Activated naive CD4-positive, alpha-beta T cell treated with anti-CD3 and anti-CD28 coated beads, Interleukin-2, amount 50 U/mL, for 24 hours (primary cell): ENCODE results near the gene TCTA.
"Not testable (repeated sequence)": the region's sequence is repeated elsewhere in the genome, so short reads cannot be mapped to it uniquely, and the experiment has no call there.

Source experiments
- H3K27ac Mint-ChIP-seq: one replicate; pipeline ENCODE4 v1.8.0; 2021; ENCODE audit warnings: mild to moderate bottlenecking, mixed read lengths
- H3K27me3 Mint-ChIP-seq: one replicate; pipeline ENCODE4 v1.8.0; 2021; ENCODE audit warnings: mixed read lengths
- H3K36me3 Mint-ChIP-seq: one replicate; pipeline ENCODE4 v1.8.0; 2021; ENCODE audit warnings: mixed read lengths
- H3K4me1 Mint-ChIP-seq: one replicate; pipeline ENCODE4 v1.8.0; 2021; ENCODE audit warnings: mixed read lengths
- H3K4me3 Mint-ChIP-seq: one replicate; pipeline ENCODE4 v1.8.0; 2021; ENCODE audit warnings: mild to moderate bottlenecking, mixed read lengths
- H3K9me3 Mint-ChIP-seq: one replicate; pipeline ENCODE4 v1.8.0; 2021; ENCODE audit warnings: mixed read lengths

TCTA gene, protein sequence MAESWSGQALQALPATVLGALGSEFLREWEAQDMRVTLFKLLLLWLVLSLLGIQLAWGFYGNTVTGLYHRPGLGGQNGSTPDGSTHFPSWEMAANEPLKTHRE

DNA sequence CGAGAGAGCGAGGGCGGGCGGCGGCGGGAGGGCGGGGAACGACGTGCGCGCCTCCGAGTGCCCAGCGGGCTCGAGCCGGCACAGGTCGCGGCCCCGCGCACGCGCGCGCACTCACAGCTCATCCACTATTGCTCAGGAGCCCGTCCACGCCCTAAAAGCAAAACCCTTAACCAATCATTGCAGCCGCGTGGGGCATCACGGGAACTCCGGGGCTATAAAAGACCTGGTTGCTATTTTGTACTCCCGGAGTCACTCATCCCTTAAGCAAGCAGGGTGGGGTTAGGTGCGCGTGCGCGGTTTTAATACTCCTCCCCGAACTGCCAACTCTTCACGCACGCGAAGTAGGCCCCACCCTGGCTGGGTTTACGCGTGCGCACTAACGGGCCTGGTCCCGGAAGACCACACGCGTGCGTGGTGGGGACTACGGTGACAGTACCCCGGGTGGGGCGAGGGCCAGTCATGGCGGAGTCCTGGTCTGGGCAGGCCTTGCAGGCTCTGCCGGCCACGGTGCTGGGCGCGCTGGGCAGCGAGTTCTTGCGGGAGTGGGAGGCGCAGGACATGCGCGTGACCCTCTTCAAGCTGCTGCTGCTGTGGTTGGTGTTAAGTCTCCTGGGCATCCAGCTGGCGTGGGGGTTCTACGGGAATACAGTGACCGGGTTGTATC lies at the start of gene TCTA, which contains the start of gene RHOA:
TSS of gene TCTA (plus strand) at position 456 of the 664 bp plus-strand sequence. CDS start at position 460, 4 bp downstream.
TSS of gene RHOA (minus strand) at position 9 of the 664 bp plus-strand sequence. CDS start 36,387 bp downstream, outside the sequence.
- Mint-ChIP-seq H3K36me3 (peaks cover 3% of the 10 kb centered on the region), H3K27me3 (no peaks in the 10 kb centered on the region), H3K4me3 (peak within 1 kb of the TSS; percentile 97), H3K27ac (peak within 1 kb of the TSS; percentile 91), H3K9me3 (no peaks in the 10 kb centered on the region), H3K4me1 (peaks cover 59% of the 10 kb centered on the region)

DNA sequence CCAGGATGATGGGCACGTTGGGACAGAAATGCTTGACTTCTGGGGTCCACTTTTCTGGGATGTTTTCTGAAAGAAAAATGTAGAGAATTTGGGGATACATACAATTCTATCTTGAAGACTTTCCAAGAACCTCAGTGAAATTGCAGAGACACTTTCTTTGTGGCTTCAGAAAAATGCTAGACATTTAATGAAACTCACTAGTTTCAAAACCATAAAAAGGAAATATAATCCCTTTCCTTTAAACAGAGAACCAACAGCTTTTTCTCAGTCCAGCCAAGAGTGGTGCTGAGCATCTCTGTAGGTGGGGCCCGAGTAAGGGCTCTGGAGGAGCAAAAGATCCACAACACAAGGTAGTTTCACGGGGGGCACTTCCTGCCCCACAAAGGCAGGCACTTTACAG lies 49.7 kb upstream of the TCTA start:
- H3K4me3 Mint-ChIP-seq = no peak overlapping the region

DNA sequence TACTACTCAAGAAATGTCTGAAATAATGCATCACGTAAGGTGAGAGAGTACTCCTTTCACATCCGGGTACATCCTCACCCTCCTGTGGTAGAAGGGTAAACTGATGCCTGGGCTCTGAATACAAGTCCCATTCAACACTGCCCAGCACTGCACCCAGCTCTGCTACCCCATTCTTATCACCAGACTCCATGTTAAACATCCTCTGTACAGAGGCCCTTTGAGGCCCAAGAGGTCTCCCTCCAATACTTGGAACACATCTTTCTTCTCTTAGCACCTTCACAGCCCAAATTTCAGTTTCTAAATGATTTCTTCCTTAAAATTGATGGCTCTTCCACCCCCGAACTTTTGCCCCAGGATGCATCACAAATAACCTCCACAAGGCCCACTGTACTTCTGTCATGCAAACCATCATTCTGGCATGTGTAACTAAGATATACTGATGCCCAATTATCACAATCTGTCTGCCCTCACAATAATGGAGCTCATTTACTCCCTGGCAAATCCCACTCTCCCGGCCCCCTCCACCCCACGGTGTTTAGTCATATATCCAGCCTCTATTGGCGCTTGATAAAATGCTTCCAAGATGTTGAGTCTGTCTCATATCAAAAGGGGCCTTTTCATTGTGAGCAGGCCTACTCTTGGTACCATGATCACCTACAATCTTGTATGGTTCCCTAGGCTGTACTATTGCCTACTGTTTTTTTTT lies 41.5 kb upstream of the TCTA start:
- Mint-ChIP-seq H3K4me1 (peaks cover 21% of the 10 kb centered on the region), H3K27ac (peak overlapping the region; percentile 14), H3K36me3 (no peaks in the 10 kb centered on the region), H3K4me3 (no peak overlapping the region), H3K9me3 (no peaks in the 10 kb centered on the region), H3K27me3 (no peaks in the 10 kb centered on the region)

More for the DNA sequence above, 49.7 kb upstream of the TCTA start:
- H3K9me3 Mint-ChIP-seq = no peaks in the 10 kb centered on the region
- H3K27me3 Mint-ChIP-seq = no peaks in the 10 kb centered on the region
- peaks cover 5% of the 10 kb centered on the region for H3K36me3 Mint-ChIP-seq
- peaks cover 7% of the 10 kb centered on the region for H3K4me1 Mint-ChIP-seq
- H3K27ac Mint-ChIP-seq = peak overlapping the region; percentile 87

DNA sequence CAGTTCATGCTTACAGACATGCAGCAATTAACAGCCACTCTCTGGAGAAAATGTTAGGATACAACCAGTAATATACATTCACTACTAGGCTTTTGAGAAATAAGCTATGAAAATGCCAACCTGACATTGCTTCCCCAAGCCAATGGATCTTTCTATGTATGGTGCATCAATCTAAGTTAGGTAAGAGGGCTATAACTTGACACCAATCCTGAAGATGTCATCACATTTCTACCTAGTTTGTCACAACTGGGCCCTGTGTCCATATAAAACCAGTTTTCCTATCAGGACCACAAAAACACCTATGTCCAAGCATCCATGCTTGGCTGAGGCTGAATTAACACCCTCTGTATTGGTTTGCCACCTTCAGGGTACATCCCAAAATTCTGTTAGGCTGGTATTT lies 40.3 kb upstream of the TCTA start:
- no peaks in the 10 kb centered on the region for H3K9me3 Mint-ChIP-seq
- no peak overlapping the region for H3K4me3 Mint-ChIP-seq
- H3K27me3 Mint-ChIP-seq = no peaks in the 10 kb centered on the region
- peaks cover 27% of the 10 kb centered on the region for H3K4me1 Mint-ChIP-seq
- no peak overlapping the region for H3K27ac Mint-ChIP-seq
- H3K36me3 Mint-ChIP-seq = peaks cover under 1% of the 10 kb centered on the region

DNA sequence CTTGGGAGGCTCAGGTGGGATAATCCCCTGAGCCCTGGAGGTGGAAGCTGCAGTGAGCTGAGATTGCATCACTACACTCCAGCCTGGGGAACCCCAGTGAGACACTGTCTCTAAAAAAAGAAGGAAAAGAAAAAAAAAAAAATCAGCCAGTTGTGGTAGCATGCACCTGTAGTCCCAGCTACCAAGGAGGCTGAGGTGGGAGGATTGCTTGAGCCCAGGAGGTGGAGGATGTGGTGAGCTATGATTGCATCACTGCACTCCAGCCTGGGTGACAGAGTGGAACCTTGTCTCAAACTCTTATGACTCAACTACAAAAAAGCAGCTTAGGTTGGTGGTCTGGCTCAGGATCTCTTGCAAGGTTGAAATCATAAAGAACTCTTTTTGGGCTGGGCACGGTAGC lies 34.7 kb upstream of the TCTA start:
- Mint-ChIP-seq H3K27ac (peak overlapping the region; percentile 82), H3K9me3 (no peaks in the 10 kb centered on the region), H3K27me3 (no peaks in the 10 kb centered on the region), H3K36me3 (peaks cover 11% of the 10 kb centered on the region), H3K4me1 (peaks cover 54% of the 10 kb centered on the region), H3K4me3 (peak overlapping the region; percentile 62)

DNA sequence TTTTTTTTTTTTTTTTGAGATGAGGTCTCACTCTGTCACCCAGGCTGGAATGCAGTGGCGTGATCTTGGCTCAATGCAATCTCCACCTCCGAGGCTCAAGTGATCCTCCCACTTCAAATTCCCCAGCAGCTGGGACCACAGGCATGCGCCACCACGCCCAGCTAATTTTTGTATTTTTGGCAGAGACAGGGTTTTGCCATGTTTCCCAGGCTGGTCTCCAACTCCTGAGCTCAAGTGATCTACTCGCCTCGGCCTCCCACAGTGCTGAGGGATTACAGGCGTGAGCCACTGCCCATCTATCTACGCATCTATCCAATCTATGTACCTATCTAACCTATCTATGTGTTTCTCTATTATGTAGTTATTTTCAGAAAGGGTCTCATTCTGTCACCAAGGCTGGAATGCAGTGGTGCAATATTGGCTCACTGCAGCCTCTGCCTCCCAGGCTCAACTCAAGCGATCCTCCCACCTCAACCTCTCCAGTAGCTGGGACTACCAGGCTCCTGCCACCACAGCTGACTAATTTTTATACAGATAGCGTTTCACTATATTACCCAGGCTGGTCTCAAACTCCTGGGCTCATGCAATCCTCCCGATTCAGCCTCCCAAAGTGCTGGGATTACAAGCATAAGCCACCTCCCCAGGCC lies 33.9 kb upstream of the TCTA start:
- Mint-ChIP-seq H3K27ac (peak overlapping the region; percentile 79), H3K9me3 (no peaks in the 10 kb centered on the region), H3K4me3 (no peak overlapping the region), H3K27me3 (no peaks in the 10 kb centered on the region), H3K4me1 (peaks cover 61% of the 10 kb centered on the region), H3K36me3 (peaks cover 11% of the 10 kb centered on the region)

DNA sequence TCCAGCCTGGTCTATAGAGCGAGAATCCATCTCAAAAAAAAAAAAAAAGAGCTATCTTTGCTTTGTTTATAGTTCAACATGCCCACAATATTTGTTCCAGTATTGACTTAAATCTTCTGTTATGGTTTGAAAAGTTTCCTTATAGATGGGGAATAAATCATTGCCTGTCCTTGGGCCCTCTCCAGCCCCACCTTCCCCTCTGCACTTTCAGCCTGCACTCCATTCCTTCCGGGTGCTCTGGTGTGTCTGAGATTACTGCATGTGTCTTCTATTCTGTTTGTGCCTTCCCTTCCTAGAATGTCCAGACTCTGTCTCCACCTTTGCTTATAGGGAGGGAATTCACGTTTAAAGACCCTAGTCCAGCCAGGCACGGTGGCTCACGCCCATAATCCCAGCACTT lies 28.8 kb upstream of the TCTA start:
- Mint-ChIP-seq H3K27me3 (no peaks in the 10 kb centered on the region), H3K36me3 (peaks cover 12% of the 10 kb centered on the region), H3K27ac (peak overlapping the region; percentile 46), H3K9me3 (no peaks in the 10 kb centered on the region), H3K4me1 (peaks cover 74% of the 10 kb centered on the region), H3K4me3 (no peak overlapping the region)

DNA sequence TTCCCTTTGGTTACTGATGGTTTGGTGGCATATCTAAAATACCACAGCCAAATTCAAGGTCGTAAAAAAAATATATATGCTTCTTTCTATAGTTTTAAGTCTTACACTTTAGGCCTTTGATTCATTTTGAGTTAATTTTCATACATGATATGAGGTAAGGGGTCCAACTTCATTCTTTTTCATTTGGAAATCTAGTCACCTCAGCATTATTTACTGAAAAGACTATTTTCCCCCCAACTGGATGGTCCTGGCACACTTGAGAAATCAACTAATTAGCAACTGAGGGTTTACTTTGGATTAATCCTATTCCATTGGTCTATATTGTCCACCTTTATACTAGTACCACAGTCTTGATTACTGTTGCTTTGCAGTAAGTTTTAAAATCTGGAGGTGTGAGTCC lies 26.6 kb upstream of the TCTA start:
- Mint-ChIP-seq H3K4me3 (no peak overlapping the region), H3K36me3 (peaks cover 5% of the 10 kb centered on the region), H3K9me3 (no peaks in the 10 kb centered on the region), H3K4me1 (peaks cover 58% of the 10 kb centered on the region), H3K27me3 (no peaks in the 10 kb centered on the region), H3K27ac (no peak overlapping the region)

DNA sequence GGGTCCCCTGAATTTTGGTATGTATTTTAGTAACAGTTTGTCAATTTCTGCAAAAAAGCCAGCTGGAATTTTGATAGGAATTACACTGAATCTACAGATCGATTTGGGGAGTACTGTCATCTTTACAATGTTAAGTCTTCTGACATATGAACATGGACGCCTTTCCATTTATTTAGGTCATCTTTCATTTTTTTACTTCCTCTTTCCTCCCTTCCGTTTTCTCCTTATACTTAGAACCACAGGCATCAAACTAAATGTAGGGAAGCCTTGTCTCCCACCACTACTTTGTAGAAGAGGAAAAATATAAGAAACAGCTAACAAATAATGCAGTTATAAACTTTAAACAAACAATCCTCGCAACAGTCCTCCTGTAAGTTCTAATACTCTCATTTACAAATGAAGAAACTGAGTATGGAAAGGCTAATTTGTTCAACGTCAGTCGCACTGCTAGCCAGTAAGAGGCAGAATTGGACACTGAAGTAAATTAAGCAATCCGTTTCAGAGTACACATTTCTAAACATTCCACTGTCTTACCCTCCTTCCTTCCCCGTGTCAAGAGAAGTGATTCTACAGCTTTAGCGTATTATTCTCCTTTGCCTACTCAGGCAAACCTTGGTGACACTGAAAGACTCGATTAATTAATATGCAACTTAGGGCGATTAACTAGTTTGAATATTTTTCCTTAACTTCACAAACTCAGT lies 26.0 kb upstream of the TCTA start:
- H3K36me3 Mint-ChIP-seq = peaks cover 5% of the 10 kb centered on the region
- peaks cover 55% of the 10 kb centered on the region for H3K4me1 Mint-ChIP-seq
- H3K9me3 Mint-ChIP-seq = no peaks in the 10 kb centered on the region
- H3K4me3 Mint-ChIP-seq = no peak overlapping the region
- peak overlapping the region; percentile 75 for H3K27ac Mint-ChIP-seq
- no peaks in the 10 kb centered on the region for H3K27me3 Mint-ChIP-seq

DNA sequence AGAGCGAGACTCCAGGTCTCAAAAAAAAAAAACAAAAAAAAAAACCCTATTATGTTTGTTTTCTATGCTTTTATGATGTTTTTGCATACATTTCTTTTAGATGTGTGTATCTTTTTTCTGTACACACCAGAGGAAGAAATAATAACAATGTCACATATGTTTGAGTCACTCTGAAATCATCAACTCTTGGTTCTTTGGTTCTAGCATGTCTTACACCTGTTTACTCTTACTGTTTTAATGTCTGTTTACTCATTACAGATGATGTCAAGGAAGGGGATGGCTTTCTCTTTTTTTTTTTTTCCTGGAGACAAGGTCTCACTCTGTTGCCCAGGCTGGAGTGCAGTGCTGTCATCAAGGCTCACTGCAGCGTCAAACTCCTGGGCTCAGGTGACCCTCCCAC lies 24.5 kb upstream of the TCTA start:
- H3K36me3 Mint-ChIP-seq = peaks cover 5% of the 10 kb centered on the region
- H3K4me1 Mint-ChIP-seq = peaks cover 54% of the 10 kb centered on the region
- H3K4me3 Mint-ChIP-seq = peak overlapping the region; percentile 16
- H3K27me3 Mint-ChIP-seq = no peaks in the 10 kb centered on the region
- H3K27ac Mint-ChIP-seq = no peak overlapping the region
- H3K9me3 Mint-ChIP-seq = no peaks in the 10 kb centered on the region

DNA sequence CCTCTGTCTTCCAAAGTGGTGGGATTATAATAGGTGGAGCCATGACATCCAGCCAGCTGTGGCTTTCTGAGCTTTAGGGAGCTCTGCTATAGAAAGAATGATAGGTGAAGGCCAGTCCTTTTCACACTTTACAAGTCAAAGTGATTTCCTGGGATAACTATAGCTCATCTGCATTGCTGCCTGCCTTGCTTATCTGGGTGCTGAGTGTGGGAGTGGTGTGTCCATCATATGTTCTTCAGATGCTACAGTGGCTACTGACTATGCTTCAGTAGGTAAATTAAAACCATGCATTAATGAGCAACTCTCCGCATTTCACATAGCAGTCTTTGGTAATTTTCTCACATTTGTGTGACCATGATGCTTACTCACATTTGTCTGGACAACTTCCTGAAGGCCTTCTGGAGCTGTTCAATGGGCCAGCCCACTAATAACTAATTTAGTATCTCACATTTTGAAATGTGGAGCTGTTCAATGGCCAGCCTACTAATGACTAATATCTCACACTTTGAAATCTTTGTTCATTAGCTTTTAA lies 23.9 kb upstream of the TCTA start:
- H3K27me3 Mint-ChIP-seq = no peaks in the 10 kb centered on the region
- H3K9me3 Mint-ChIP-seq = no peaks in the 10 kb centered on the region
- H3K4me3 Mint-ChIP-seq = peak overlapping the region; percentile 30
- no peak overlapping the region for H3K27ac Mint-ChIP-seq
- peaks cover 55% of the 10 kb centered on the region for H3K4me1 Mint-ChIP-seq
- H3K36me3 Mint-ChIP-seq = peaks cover 5% of the 10 kb centered on the region

DNA sequence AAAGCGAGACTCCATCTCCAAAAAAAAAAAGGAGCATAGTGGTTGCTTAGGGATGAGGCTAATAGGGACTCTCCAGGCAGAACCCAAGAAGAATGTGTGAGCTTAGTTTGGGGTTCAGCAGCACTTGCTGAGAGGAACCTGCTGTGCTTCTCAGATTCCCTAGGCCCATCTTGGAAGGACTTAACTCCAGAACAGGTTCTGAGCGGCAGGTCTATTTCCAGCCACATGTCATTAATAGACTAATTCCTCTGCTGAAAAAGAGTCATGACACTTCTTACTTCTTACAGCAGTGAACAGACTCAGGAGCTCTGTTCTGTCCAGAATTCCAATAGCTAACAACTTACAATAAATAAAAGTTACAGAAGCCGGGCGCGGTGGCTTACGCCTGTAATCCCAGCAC lies 22.9 kb upstream of the TCTA start:
- Mint-ChIP-seq H3K27me3 (no peaks in the 10 kb centered on the region), H3K27ac (no peak overlapping the region), H3K36me3 (peaks cover 3% of the 10 kb centered on the region), H3K4me1 (peaks cover 51% of the 10 kb centered on the region), H3K4me3 (no peak overlapping the region), H3K9me3 (no peaks in the 10 kb centered on the region)

DNA sequence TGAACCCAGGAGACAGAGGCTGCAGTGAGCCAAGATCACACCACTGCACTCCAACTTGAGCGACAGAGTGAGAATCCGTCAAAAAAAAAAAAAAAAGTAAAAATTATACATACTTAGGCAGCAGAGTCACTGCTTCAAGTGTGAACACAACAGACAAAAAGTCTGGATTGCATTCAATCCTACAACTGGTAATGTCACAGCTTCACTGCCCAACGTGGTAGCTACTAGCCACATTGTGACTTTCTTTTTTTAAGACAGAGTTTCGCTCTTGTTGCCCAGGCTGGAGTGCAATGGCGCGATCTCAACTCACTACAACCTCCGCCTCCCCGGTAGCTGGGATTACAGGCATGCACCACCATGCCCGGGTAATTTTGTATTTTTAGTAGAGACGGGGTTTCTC lies 20.9 kb upstream of the TCTA start:
- H3K36me3 Mint-ChIP-seq, H3K4me3 Mint-ChIP-seq, H3K9me3 Mint-ChIP-seq, H3K27ac Mint-ChIP-seq, H3K27me3 Mint-ChIP-seq: not testable (repeated sequence)
- peaks cover 53% of the 10 kb centered on the region for H3K4me1 Mint-ChIP-seq

DNA sequence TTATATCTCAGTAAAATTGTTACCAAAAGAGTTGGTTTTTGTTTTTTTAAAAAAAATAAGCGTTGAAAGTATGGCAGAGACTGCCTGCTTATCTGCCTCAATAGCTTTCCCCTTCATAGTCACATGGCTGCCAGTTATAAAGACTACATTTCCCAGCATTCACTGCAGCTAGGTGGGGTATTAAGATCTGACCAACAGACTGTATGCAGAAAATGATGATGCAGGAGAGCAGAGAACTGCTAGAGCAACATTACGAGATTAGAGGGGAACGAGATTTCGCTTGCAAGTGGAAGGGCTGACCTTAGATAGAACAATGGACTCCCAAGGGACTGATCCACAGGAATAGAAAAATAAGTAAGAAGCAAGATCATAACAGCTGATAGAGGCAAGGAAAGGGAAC lies 14.8 kb upstream of the TCTA start:
- H3K4me1 Mint-ChIP-seq = peaks cover 80% of the 10 kb centered on the region
- no peaks in the 10 kb centered on the region for H3K27me3 Mint-ChIP-seq
- no peak overlapping the region for H3K27ac Mint-ChIP-seq
- H3K9me3 Mint-ChIP-seq = no peaks in the 10 kb centered on the region
- H3K36me3 Mint-ChIP-seq = peaks cover 12% of the 10 kb centered on the region
- no peak overlapping the region for H3K4me3 Mint-ChIP-seq

DNA sequence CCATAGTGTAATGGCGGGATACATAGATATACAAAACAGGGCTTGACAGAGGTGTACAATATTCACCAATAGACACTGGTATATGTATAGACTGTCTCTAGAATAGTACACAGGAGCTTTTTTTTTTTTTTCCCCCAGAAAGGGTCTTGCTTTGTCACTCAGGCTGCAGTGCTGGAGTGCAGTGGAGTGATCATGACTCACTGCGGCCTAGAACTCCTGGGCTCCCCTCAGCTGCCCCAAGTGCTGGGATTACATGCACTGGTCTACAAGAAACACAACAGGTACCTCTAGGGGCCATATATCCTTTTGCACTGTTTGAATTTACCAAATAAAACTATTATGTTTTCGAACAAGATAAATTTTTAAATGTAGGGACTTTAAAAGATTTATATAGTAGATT lies 12.8 kb upstream of the TCTA start:
- Mint-ChIP-seq H3K36me3 (peaks cover 14% of the 10 kb centered on the region), H3K27me3 (no peaks in the 10 kb centered on the region), H3K27ac (no peak overlapping the region), H3K4me1 (peaks cover 65% of the 10 kb centered on the region), H3K9me3 (no peaks in the 10 kb centered on the region), H3K4me3 (no peak overlapping the region)
